Activated T-helper 17 cell treated with anti-CD3 and anti-CD28 coated beads, Interleukin-2, amount 50 U/mL, for 72 hours (primary cell): ENCODE results near the gene HOXA11. TPM values are rescaled to one million over a fixed set of nuclear protein-coding genes. Genes with fewer than 3 reads are reported as not detected.
A peak's percentile ranks its signal among the peaks of the same experiment; 100 is the strongest.

Source experiments
- ATAC-seq: fragments of 150-1000 bp; cut with Tn5 transposase; replicated peaks from 2 replicates; pipeline ENCODE4 v1.10.0; 2021; ENCODE audit warnings: mild to moderate bottlenecking, moderate library complexity
- H3K27ac Mint-ChIP-seq: one replicate; pipeline ENCODE4 v1.8.0; 2022; ENCODE audit warnings: mixed read lengths
- H3K27me3 Mint-ChIP-seq: one replicate; pipeline ENCODE4 v1.8.0; 2022; ENCODE audit warnings: mixed read lengths
- H3K36me3 Mint-ChIP-seq: one replicate; pipeline ENCODE4 v1.8.0; 2022; ENCODE audit warnings: low read depth, mild to moderate bottlenecking, mixed read lengths
- H3K4me1 Mint-ChIP-seq: one replicate; pipeline ENCODE4 v1.8.0; 2022; ENCODE audit warnings: mixed read lengths
- H3K4me3 Mint-ChIP-seq: one replicate; pipeline ENCODE4 v1.8.0; 2022; ENCODE audit warnings: mild to moderate bottlenecking, mixed read lengths
- H3K9me3 Mint-ChIP-seq: one replicate; pipeline ENCODE4 v1.8.0; 2022; ENCODE audit warnings: mixed read lengths
- total RNA-seq, 2 donors: library from RNA; stranded (reverse); gene quantifications; one replicate each; pipeline ENCODE4 v1.2.3, GENCODE V29; 2022

The HOXA11 gene
- total RNA-seq, 2 donors from 2014 or later: not detected

DNA sequence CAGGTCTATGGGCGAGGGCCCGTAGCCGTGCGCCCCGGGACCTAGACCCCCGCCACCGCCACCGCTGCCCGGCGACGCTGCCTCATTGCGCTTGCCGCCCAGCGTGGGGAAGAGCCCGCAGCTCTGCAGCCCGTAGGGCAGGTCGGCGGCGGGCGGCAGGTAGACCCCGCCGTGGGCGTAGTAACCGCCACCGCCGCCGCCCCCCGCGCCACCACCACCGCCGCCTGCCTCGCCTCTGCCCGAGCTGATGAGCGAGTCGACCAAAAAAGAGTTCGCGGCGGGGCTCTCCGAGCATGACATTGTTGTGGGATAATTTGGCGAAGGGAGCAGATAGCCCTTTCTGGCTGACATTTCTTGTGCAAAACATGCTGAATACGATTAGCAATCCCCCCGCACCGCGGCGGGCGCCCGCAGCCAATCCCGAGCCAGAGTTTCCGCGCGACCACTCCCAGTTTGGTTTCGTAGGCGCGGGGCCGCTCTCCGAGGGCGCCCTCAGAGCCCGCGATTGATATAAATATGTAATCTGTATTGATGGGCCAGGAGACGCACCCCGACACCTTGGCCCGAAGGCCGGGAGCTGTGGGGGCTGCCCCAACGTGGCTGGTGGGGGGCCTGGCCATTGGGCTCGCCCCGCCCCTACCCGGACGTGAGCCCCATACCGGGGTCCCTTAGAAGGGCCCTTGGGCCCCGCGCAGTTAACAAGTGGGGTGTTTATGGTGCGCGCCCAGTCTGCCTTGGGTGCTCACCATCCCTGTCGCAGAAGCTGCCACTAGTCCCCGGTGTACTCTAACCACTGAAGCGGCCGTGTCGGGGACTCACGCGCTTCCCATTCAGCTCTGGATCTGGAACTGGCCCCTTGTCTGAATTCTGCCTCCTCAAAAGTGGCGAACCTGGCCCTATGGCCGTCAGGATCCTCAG lies 10.8 kb downstream of the HOXA11 start, which contains the start of gene HOXA10:
Gene HOXA10 (minus strand): TSS at position 365 of the 918 bp plus-strand sequence. CDS start 14 bp downstream, at position 351.
- no peak within 1 kb of the TSS for H3K27ac Mint-ChIP-seq
- H3K36me3 Mint-ChIP-seq: peaks cover 7% of the 10 kb centered on the region
- H3K4me3 Mint-ChIP-seq: peak within 1 kb of the TSS; percentile 49
- peaks cover 48% of the 10 kb centered on the region for H3K27me3 Mint-ChIP-seq
- H3K4me1 Mint-ChIP-seq: peaks cover 8% of the 10 kb centered on the region
- H3K9me3 Mint-ChIP-seq: no peaks in the 10 kb centered on the region
- no peak for ATAC-seq

DNA sequence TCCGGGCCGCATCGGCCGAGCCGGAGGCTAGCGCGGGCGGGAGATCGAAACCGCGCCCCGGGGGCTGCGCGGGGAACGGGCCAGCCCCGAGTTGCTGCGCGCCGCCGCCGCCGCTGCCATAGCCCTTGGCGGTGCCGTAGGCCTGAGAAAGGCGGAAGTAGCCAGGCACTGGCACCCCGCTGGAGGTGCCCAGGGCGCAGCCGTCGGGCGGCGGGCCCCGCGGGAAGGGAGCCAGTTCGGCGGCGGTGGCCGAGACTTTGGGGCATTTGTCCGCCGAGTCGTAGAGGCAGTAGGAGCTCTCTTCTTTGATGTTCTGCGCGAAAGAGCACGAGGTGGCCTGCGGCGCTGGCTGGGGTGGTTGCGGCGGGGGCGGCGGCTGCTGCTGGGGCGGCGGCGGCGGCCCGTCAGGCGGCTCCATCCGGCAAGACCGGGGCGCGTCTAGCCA lies 11.5 kb downstream of the HOXA11 start:
- ATAC-seq: peak; percentile 72
- Mint-ChIP-seq H3K4me1 (peaks cover 12% of the 10 kb centered on the region), H3K4me3 (no peak overlapping the region), H3K9me3 (no peaks in the 10 kb centered on the region), H3K27ac (no peak overlapping the region), H3K36me3 (peaks cover 11% of the 10 kb centered on the region), H3K27me3 (peaks cover 50% of the 10 kb centered on the region)

DNA sequence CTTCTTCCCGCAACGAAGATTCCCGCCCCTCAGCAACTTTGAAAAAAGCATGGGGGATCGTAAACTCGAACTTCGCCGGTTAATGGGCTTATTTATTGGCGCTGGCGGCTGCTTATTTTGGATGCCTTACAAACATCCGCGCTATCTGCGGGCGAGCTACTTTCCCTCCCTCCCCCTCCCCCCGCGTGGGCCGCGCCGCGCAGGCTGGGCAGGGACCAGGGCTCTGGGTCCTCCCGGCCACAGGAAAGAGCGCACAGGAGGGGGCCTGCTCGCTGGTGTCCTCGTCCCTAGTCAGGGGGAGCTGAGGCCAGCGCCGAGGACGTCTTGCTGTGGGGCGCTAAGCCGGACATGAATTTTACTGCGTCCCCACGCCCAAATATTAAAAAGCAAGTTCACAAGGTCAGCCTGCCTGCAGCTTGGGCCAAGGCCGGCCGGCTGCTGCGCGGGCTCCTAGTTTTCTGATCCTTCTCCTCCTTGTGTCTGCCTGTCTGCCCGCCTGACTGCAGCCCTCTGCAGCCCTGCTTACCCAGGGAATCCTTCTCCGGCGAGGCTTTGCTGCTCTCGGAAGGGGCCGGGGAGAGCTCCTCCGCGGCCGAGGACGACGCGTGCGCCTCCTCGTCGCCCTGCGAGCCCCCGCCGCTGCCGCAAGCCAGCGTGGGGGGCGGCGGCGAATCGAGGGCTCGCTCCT lies 12.1 kb downstream of the HOXA11 start:
- Mint-ChIP-seq H3K4me3 (peak overlapping the region; percentile 51), H3K27me3 (peaks cover 50% of the 10 kb centered on the region), H3K9me3 (no peaks in the 10 kb centered on the region), H3K4me1 (peaks cover 14% of the 10 kb centered on the region), H3K27ac (no peak overlapping the region), H3K36me3 (peaks cover 16% of the 10 kb centered on the region)
- ATAC-seq: peak; percentile 26

DNA sequence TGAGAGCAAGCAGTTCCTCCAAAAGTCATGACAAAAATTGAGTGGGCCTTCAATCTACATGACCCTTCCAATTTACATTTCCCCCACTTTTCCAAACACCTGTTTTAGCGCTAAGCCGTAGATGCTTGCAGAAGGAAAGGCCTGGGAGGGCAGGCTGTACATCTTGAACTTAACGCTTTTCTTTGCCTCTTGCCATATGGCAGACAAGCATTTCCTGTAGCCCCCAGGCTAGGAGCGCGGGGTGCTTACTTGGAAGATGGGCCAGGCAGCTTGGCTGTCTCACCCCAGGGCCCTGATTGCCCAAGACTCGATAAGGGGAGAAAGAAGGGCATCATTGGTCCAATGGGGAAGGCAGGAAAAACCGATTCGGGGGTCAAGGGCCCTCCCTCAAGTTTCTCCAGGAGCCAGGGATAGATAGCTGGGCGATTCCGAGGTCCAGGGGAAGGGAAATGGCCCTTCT lies 12.7 kb downstream of the HOXA11 start:
- Mint-ChIP-seq H3K36me3 (peaks cover 16% of the 10 kb centered on the region), H3K4me1 (peaks cover 14% of the 10 kb centered on the region), H3K27ac (peak overlapping the region; percentile 46), H3K9me3 (no peaks in the 10 kb centered on the region), H3K27me3 (peaks cover 50% of the 10 kb centered on the region), H3K4me3 (peak overlapping the region; percentile 51)
- no peak for ATAC-seq

DNA sequence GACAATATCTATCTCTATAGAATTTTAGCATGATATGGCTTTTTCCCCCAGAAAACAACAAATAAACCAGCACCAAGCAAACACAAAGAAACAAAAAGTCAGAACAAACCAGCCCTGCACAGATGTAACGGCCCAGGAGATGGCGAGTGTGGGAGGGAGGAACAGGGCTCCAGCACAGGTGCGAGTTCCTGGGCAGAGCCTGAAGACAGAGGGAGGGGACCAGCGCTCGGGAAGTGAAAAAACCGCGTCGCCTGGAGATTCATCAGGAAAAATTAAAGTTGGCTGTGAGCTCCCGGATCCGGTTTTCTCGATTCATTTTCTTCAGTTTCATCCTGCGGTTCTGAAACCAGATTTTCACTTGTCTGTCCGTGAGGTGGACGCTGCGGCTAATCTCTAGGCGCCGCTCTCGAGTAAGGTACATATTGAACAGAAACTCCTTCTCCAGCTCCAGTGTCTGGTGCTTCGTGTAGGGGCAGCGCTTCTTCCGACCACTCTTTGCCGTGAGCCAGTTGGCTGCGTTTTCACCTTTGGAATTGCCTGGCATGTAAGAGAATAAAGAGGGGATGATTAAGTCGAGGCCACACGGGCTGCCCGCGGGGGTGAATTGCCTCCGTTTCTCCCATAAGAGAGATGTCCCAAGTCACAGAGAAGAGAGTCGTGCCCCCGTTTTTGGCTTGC lies 13.3 kb downstream of the HOXA11 start:
- peak overlapping the region; percentile 46 for H3K27ac Mint-ChIP-seq
- H3K4me3 Mint-ChIP-seq: peak overlapping the region; percentile 51
- H3K9me3 Mint-ChIP-seq: no peaks in the 10 kb centered on the region
- H3K4me1 Mint-ChIP-seq: peaks cover 14% of the 10 kb centered on the region
- peaks cover 56% of the 10 kb centered on the region for H3K27me3 Mint-ChIP-seq
- peaks cover 16% of the 10 kb centered on the region for H3K36me3 Mint-ChIP-seq
- ATAC-seq: no peak

DNA sequence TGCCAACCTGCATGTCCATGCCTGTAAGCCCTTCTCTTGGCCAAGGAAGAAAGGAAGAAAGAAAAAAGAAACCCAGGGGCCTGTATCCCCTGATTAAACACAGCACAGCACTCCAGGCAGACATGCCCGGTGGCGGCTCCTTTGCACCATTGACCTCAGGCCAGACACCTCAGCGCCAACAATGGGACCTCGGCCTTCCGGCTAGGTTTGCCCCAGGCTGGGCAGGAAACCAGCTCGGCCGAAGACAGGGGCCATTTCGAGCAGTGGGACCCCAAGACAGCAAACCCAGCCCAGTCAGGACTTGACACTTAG lies 13.8 kb downstream of the HOXA11 start:
- H3K27ac Mint-ChIP-seq: no peak overlapping the region
- H3K4me3 Mint-ChIP-seq: no peak overlapping the region
- H3K4me1 Mint-ChIP-seq: peaks cover 14% of the 10 kb centered on the region
- no peak for ATAC-seq
- H3K9me3 Mint-ChIP-seq: no peaks in the 10 kb centered on the region
- peaks cover 16% of the 10 kb centered on the region for H3K36me3 Mint-ChIP-seq
- peaks cover 56% of the 10 kb centered on the region for H3K27me3 Mint-ChIP-seq

DNA sequence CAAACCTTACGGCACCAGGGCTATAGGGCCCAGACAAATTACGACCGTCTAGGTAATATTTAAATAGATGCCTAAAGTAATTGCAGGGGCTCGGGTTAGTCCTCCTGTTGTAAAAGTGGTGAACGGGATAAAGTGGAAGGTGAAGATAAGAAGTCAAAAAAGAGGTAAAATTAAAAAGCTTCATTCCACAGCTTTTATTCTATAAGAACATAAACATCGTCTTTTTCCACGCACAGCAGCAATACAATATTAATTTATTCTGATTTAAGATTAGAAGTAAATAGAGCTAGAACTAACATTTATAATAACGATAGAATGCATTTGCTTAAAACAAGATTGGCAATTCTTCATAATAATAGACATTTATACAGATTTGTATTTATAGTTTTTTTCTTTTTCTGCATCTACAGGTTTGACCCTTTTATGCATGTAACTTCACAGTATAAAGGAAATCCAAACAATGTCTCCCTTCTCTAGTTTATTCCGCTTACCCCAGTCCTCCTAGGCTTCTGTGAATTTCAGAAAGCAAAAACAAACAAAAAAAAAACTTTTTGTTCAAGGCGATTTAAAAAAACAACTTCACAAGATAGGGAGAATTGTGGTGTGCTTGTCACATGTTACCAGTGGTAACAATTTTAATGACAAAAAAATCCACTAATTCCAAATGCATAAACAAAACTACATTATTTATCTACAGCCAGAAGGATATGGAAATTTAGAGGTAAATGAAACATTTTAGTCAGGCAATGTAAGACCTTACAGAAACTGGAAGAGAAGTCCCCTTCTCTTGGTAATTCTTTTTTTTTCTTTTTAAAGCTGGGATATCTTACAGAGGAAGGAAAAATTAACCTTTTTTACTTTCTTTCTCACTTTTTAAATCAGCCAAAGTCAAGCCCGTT lies 14.4 kb downstream of the HOXA11 start:
- Mint-ChIP-seq H3K4me1 (peaks cover 16% of the 10 kb centered on the region), H3K27ac (no peak overlapping the region), H3K36me3 (peaks cover 19% of the 10 kb centered on the region), H3K27me3 (peaks cover 55% of the 10 kb centered on the region), H3K4me3 (no peak overlapping the region), H3K9me3 (no peaks in the 10 kb centered on the region)
- no peak for ATAC-seq

DNA sequence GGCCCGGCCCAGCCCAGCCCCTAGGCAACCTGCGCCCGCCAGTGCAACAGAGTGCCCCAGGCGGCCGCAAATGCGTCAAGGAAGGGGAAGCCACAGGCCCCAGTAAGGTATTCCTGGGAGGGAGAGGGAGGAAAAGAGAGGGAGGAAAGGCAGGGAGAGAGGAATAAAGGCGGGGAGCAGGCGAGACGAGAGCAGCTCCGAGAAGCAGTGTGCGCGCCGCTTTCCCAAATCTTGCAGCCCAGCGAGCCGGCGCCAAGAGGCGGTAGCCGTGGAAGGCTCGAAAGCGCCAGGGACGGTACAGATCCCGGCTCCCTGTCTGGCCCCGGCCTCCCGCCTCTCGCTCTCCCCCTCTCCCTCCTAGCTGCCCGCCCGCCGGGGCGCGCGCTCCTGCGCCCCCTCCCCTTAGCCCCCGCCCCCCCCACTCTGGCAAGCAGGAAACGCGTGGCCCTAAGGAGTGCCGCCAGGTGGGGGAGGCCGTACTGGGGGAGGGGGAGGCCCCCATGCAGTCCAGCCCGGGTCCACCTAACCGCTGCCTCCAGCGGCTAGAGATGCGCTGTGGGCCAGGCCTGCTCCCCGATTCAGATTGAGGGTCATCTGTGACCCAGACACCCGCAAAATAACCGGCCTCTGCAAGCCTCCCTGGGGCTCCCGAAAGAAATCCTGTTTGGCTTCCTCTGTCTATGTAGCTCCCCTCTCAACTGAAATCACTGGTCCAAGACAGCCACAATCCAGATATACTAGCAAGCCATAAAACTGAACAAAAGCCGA lies 15.2 kb downstream of the HOXA11 start:
- H3K9me3 Mint-ChIP-seq: no peaks in the 10 kb centered on the region
- peaks cover 18% of the 10 kb centered on the region for H3K4me1 Mint-ChIP-seq
- no peak for ATAC-seq
- H3K4me3 Mint-ChIP-seq: no peak overlapping the region
- H3K27ac Mint-ChIP-seq: no peak overlapping the region
- peaks cover 22% of the 10 kb centered on the region for H3K36me3 Mint-ChIP-seq
- H3K27me3 Mint-ChIP-seq: peaks cover 50% of the 10 kb centered on the region

DNA sequence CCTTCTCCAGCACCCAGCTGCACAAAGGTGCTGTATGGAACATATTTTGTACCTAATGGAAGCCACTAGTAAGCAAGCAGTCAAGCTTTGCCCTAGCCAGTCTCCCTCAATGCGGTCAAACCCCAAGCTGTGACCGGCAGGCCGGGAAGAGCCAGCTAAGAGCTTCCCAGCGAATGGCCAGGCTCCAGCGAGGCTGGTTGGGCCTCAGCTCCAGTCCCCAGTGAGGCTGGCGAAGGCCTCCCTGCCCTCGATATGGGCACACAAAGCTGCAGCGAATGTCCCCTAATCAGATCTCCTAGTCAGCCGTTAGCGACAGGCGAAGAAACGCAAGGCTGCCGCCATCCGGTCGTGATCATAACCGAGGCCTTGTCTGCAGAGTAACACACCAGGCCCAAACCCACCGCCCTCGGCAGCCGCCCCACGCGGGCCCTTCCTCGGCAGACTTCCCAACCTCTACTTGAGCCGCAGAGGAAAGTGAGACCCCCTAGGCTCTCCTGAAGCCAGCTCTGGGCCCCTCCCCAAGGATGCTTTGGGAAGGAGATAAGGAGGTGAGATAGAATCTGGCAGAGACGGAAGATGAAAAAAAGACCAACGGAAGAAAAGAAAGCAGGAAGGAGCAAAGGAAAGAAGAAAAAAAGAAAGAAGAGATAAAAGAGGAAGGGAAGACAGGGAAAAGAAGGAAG lies 16.6 kb downstream of the HOXA11 start:
- no peak for ATAC-seq
- no peak overlapping the region for H3K4me3 Mint-ChIP-seq
- H3K27ac Mint-ChIP-seq: no peak overlapping the region

DNA sequence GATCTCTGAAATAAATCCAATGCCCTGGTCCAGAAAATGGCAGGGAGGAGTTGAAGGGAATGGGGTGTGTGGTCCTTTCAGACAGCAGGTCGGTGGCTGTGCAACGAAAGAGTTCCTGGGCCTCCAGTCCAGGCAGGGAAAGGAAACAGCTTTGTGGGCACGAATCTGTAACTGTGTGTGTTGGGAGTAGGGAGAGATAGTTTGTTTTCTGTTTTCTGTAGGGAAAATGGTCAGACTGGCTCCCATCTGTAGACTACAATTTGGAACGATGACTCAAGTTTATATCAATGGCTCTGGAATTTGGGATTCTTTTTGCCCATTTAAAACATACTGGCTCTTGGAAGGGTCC lies 17.1 kb downstream of the HOXA11 start:
- H3K36me3 Mint-ChIP-seq: peaks cover 22% of the 10 kb centered on the region
- ATAC-seq: no peak
- no peaks in the 10 kb centered on the region for H3K9me3 Mint-ChIP-seq
- no peak overlapping the region for H3K27ac Mint-ChIP-seq
- H3K4me3 Mint-ChIP-seq: no peak overlapping the region
- peaks cover 63% of the 10 kb centered on the region for H3K27me3 Mint-ChIP-seq
- peaks cover 18% of the 10 kb centered on the region for H3K4me1 Mint-ChIP-seq

More for the DNA sequence above, 16.6 kb downstream of the HOXA11 start:
- Mint-ChIP-seq H3K9me3 (no peaks in the 10 kb centered on the region), H3K27me3 (peaks cover 57% of the 10 kb centered on the region), H3K4me1 (peaks cover 18% of the 10 kb centered on the region), H3K36me3 (peaks cover 22% of the 10 kb centered on the region)

DNA sequence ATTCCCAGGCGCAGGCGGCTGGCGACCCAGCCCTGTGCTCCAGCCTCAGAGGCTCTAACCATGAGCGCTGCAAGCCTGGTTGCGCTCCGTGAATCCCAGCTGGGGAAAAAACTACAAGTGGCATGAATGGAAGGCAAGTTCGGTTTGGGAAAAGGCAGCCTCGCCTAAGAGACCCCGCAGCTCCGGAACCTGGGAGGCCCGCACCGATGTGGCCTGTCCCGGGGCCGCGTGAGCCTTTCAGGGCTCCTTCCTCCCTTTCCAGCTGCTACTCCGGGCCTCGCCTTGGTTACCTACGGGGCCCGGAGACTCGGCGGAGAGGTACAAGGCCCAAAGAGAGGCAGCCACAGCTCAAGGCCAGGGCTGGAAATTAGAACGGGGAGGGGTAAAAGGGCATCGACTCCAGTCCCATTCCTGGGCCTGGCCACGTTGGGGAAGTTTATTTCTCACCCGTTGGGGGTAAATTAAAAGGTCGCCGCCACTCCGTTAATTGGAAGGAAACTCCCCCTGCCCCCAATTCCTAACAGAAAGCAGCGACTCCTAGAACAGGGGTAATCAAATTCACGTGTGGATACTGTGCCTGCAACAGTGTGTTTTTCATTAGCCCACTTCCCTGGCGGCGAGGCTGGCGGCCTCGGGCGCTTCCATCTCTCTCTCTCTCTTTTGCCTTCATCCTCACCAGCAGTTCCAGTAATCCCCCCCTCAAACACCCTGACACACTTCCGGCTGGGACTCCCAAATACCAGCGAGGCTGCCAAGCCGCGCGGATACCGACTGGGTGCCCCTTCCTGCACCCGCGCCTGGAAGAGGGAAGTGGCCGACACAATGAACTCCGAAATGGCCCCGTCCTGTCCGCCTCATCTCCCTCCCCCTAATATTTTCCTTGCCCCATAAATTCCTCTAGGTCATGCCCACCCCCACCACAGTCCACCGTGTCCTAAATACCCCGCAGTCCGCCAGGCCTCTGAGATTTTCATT lies 18.2 kb downstream of the HOXA11 start:
- H3K36me3 Mint-ChIP-seq: peaks cover 16% of the 10 kb centered on the region
- H3K4me1 Mint-ChIP-seq: peaks cover 11% of the 10 kb centered on the region
- no peak overlapping the region for H3K4me3 Mint-ChIP-seq
- ATAC-seq: no peak
- no peak overlapping the region for H3K27ac Mint-ChIP-seq
- H3K9me3 Mint-ChIP-seq: no peaks in the 10 kb centered on the region
- peaks cover 65% of the 10 kb centered on the region for H3K27me3 Mint-ChIP-seq

DNA sequence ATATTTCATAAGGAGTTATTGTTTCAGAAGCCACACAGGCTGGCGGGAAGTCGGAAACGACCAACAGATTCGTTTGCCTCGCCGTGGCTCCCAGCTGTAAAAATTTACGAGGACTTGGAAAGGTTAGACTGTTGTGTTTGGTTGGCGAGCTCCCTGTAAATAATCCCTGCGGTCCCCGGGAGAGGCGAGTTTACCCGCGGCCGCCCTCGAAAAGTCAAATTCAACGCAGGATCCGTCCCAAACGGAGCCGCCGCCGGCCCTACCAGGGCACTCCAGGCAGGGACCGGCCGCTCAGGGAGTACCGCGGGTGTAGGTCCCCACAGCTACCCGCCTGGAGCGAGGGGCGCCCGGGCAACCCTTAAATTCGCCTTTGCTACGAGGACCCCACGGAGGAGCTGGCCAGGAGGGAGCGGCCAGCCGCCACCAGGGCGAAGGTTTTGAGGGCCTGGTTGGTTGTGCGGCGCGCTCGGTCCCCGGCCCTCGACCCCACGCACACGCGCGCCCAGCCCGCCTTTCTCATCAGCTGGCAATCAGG lies 19.0 kb downstream of the HOXA11 start:
- Mint-ChIP-seq H3K27ac (no peak overlapping the region), H3K9me3 (no peaks in the 10 kb centered on the region), H3K4me3 (peak overlapping the region; percentile 25)

More for the DNA sequence above, 19.0 kb downstream of the HOXA11 start:
- Mint-ChIP-seq H3K4me1 (peaks cover 10% of the 10 kb centered on the region), H3K27me3 (peaks cover 57% of the 10 kb centered on the region), H3K36me3 (peaks cover 15% of the 10 kb centered on the region)
- no peak for ATAC-seq
